Stomach (tissue), 9 donors: ENCODE data around the gene RAVER2. TPM values are rescaled to one million over a fixed set of nuclear protein-coding genes. Genes with fewer than 3 reads are reported as not detected.

Source experiments
- DNase-seq, 2 donors: peaks; one replicate each; pipeline versions ENCODE4 v3.0.0 to v3.0.0-alpha.2; 2013 to 2019
- H3K27ac ChIP-seq, 5 donors: fragments of 200-600 bp in 4 of 5; sonication (generic) in 4 of 5; one replicate each; pipeline ENCODE4 v1.5.1; 2013 to 2019; ENCODE audit warnings: mild to moderate bottlenecking in 1 of 5, moderate library complexity in 1 of 5
- H3K27me3 ChIP-seq, 3 donors: fragments of 200-600 bp; sonication (generic); one replicate each; pipeline ENCODE4 v1.5.1; 2017 to 2019; ENCODE audit warnings: mixed run types in 1 of 3
- H3K36me3 ChIP-seq, 4 donors: fragments of 200-600 bp; sonication (generic); 1 replicate in 3 of 4; 2 replicates in 1 of 4; pipeline ENCODE4 v1.5.1; 2016 to 2019
- H3K4me1 ChIP-seq, 4 donors: fragments of 200-600 bp; sonication (generic); one replicate each; pipeline ENCODE4 v1.5.1; 2016 to 2019
- H3K4me3 ChIP-seq, 4 donors: fragments of 200-600 bp; sonication (generic) in 3 of 4; one replicate each; pipeline ENCODE4 v1.5.1; 2016 to 2019; ENCODE audit warnings: mild to moderate bottlenecking in 1 of 4
- H3K9me3 ChIP-seq, 4 donors: fragments of 200-600 bp; sonication (generic); one replicate each; pipeline ENCODE4 v1.5.1; 2016 to 2019
- CTCF ChIP-seq, 7 experiments: fragments of 450-650 bp in 4 of 7; fragments of 200-600 bp in 3 of 7; sonication (generic) in 3 of 7; IDR thresholded peaks; one replicate each; pipeline ENCODE4 v1.5.1; 2016 to 2019; ENCODE audit warnings: antibody characterized with exemption in 7 of 7, control low read depth in 2 of 7, mild to moderate bottlenecking in 1 of 7
- EP300 ChIP-seq: sonication (generic); formaldehyde crosslinking; IDR thresholded peaks from one replicate; pipeline ENCODE4 v1.6.1; 2017; ENCODE audit warnings: antibody characterized with exemption
- POLR2A ChIP-seq, 4 donors: fragments of 450-650 bp; IDR thresholded peaks; one replicate each; pipeline ENCODE4 v1.6.1; 2016; ENCODE audit warnings: antibody characterized with exemption in 4 of 4, control low read depth in 2 of 4, mild to moderate bottlenecking in 1 of 4, moderate library complexity in 1 of 4
- POLR2AphosphoS5 ChIP-seq, 3 donors: sonication (generic); formaldehyde crosslinking; IDR thresholded peaks; one replicate each; pipeline ENCODE4 v1.6.1; 2016; ENCODE audit warnings: antibody characterized with exemption in 3 of 3
- WGBS, 5 donors: extraction: QIAGEN DNeasy Blood & Tissue Kit in 3 of 5; methylation state at CpG; one replicate each; pipeline versions ENCODE4 v1.1.5 to v1.1.7; 2013 to 2018; 5-methylcytosine and 5-hydroxymethylcytosine counted together
- intact Hi-C: fragments of 100-400 bp; cut with DNase I; formaldehyde crosslinking; loops from one replicate; pipeline ENCODE4 v1.15.1; 2023; ENCODE audit warnings: low total_unique reads
- polyA plus RNA-seq, 3 donors: library from polyadenylated mRNA; stranded (reverse); fragments of 200-250 nt; gene quantifications; one replicate each; pipeline ENCODE4 v1.2.3, GENCODE V29; 2013
- total RNA-seq, 5 donors: library from RNA; depleted of rRNA; stranded (reverse); fragments of >200 nt; gene quantifications; one replicate each; pipeline versions ENCODE4 v1.1.0 to v1.2.3, GENCODE V29; 2014 to 2016
- donor health status: healthy with polysubstance abuse.
- donor health status: Bipolar disorder and iron deficiency.
- donor health status: healthy.

RAVER2 gene
- total and polyA plus RNA-seq, 8 donors = 4.7 to 27.5 (median 13.9) TPM

GRCh38 chr1:64845831-64846425 is 101.1 kb downstream of the RAVER2 start:
- H3K4me1 ChIP-seq = peaks cover 0 to 16% (median 7%) of the 10 kb centered on the region in 4 donors
- 90 to 95% (median 92%) methylated on average over 13 of the region's 13 CpGs for WGBS, 5 donors
- DNase-seq = no peak
- H3K36me3 ChIP-seq = peaks cover 66 to 99% (median 98%) of the 10 kb centered on the region in 4 donors
- no peak overlapping the region for H3K4me3 ChIP-seq
- no peak overlapping the region for H3K27ac ChIP-seq
- no peak for TF ChIP-seq POLR2AphosphoS5 (IDR thresholded peaks at IDR 0.05)
- TF ChIP-seq EP300 = no peak
- no peak for TF ChIP-seq CTCF (IDR thresholded peaks at IDR 0.05)
- TF ChIP-seq POLR2A (IDR thresholded peaks at IDR 0.05) = no peak
- H3K9me3 ChIP-seq = no peaks in the 10 kb centered on the region
- H3K27me3 ChIP-seq = no peaks in the 10 kb centered on the region
- intact Hi-C loops = no loop called here

- Histone ChIP-seq H3K36me3 (peaks cover 60 to 99% (median 97%) of the 10 kb centered on the region in 4 donors), H3K27me3 (no peaks in the 10 kb centered on the region), H3K27ac (no peak overlapping the region), H3K4me1 (peaks cover 0 to 12% (median 4%) of the 10 kb centered on the region in 4 donors), H3K9me3 (no peaks in the 10 kb centered on the region), H3K4me3 (no peak overlapping the region)
- WGBS, 5 donors = 86 to 92% (median 89%) methylated on average over 10 of the region's 10 CpGs
- intact Hi-C loops = no loop called here
- TF ChIP-seq EP300 (no peak), POLR2AphosphoS5 (IDR thresholded peaks at IDR 0.05) (no peak), CTCF (IDR thresholded peaks at IDR 0.05) (no peak), POLR2A (IDR thresholded peaks at IDR 0.05) (no peak)
- no peak for DNase-seq
Observed at GRCh38 chr1:64846573-64847430, 101.9 kb downstream of the RAVER2 start.

- no peak overlapping the region for H3K27ac ChIP-seq
- no peaks in the 10 kb centered on the region for H3K9me3 ChIP-seq
- no peaks in the 10 kb centered on the region for H3K27me3 ChIP-seq
- intact Hi-C loops = no loop called here
- no peak for DNase-seq
- peaks cover 0 to 4% (median 2%) of the 10 kb centered on the region in 4 donors for H3K4me1 ChIP-seq
- H3K36me3 ChIP-seq = peaks cover 64 to 100% (median 99%) of the 10 kb centered on the region in 4 donors
- no peak overlapping the region for H3K4me3 ChIP-seq
- TF ChIP-seq CTCF (IDR thresholded peaks at IDR 0.05) (no peak), POLR2AphosphoS5 (IDR thresholded peaks at IDR 0.05) (no peak), POLR2A (IDR thresholded peaks at IDR 0.05) (no peak), EP300 (no peak)
- WGBS, 5 donors = 91 to 100% (median 96%) methylated on average over 2 to 4 of the region's 4 CpGs
Observed at GRCh38 chr1:64847666-64848065, 102.8 kb downstream of the RAVER2 start.

GRCh38 chr1:64848136-64848535 is 103.3 kb downstream of the RAVER2 start:
- Histone ChIP-seq H3K9me3 (no peaks in the 10 kb centered on the region), H3K27ac (no peak overlapping the region), H3K27me3 (no peaks in the 10 kb centered on the region), H3K4me1 (no peaks in the 10 kb centered on the region), H3K4me3 (no peak overlapping the region), H3K36me3 (peaks cover 67 to 100% (median 99%) of the 10 kb centered on the region in 4 donors)
- intact Hi-C loops = no loop called here
- WGBS, 5 donors = 88 to 97% (median 96%) methylated on average over 3 of the region's 3 CpGs
- no peak for DNase-seq
- no peak for TF ChIP-seq POLR2A (IDR thresholded peaks at IDR 0.05)
- no peak for TF ChIP-seq EP300
- TF ChIP-seq POLR2AphosphoS5 (IDR thresholded peaks at IDR 0.05) = no peak
- no peak for TF ChIP-seq CTCF (IDR thresholded peaks at IDR 0.05)
